ENCODE results near the gene DIP2C. TPM values are rescaled to one million over a fixed set of nuclear protein-coding genes. Genes with fewer than 3 reads are reported as not detected.
"Not testable (repeated sequence)": the region's sequence is repeated elsewhere in the genome, so short reads cannot be mapped to it uniquely, and the experiment has no call there.

Gene DIP2C
- total RNA-seq, 2 donors from 2014 or later, result 12.3 to 41.8 TPM

DNA sequence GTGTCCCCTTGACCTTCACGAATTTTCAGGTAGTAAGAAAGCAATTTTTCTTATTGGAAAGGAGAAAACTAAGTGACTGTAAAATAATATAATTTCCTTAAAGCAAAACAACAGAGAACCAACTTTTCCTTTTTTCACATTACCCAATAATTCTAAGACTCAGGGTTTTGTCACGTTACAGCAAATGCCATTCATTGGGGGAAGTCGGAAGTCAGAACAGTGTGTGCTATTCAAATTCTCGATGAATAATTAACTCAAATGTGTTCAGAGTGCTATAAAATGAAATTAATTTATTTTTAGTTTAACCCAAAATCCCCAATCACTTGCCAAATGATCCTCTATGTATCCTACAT is 40.0 kb downstream of the DIP2C start:
- intact Hi-C loops (cut with DNase I), result no loop called here
- no peak for DNase-seq (ENCODE audit: low spot score)
- H3K36me3 ChIP-seq, result no peaks in the 10 kb centered on the region
- WGBS, result 68% methylated on average over 4 of the region's 4 CpGs
- H3K27ac ChIP-seq, result peak overlapping the region in 1 of 2 donors; percentile 58
- no peaks in the 10 kb centered on the region for H3K4me1 ChIP-seq (replicated peaks)
- no peaks in the 10 kb centered on the region for H3K9me3 ChIP-seq
- no peak overlapping the region for H3K4me3 ChIP-seq
- H3K27me3 ChIP-seq (replicated peaks; ENCODE audit: insufficient read depth), result no peaks in the 10 kb centered on the region
- TF ChIP-seq CTCF (IDR thresholded peaks at IDR 0.05), result no peak
- no peak for TF ChIP-seq POLR2A (IDR thresholded peaks at IDR 0.05)
- no peak for TF ChIP-seq POLR2AphosphoS5 (IDR thresholded peaks at IDR 0.05)

- H3K9me3 ChIP-seq; DNase-seq (ENCODE audit: low spot score); H3K4me3 ChIP-seq; intact Hi-C loops (cut with DNase I); H3K4me1 ChIP-seq (replicated peaks); H3K27ac ChIP-seq; H3K27me3 ChIP-seq (replicated peaks; ENCODE audit: insufficient read depth); H3K36me3 ChIP-seq: not testable (repeated sequence)
- WGBS, result 93% methylated on average over 15 of the region's 15 CpGs
Observed at GRCh38 chr10:647019-647418, 42.4 kb downstream of the DIP2C start.

- TF ChIP-seq POLR2AphosphoS5 (IDR thresholded peaks at IDR 0.05), result no peak
- no peak for TF ChIP-seq POLR2A (IDR thresholded peaks at IDR 0.05)
- no peak for TF ChIP-seq CTCF (IDR thresholded peaks at IDR 0.05)
- Histone ChIP-seq H3K4me1 (replicated peaks) (no peaks in the 10 kb centered on the region), H3K27me3 (replicated peaks; ENCODE audit: insufficient read depth) (no peaks in the 10 kb centered on the region), H3K27ac (no peak overlapping the region), H3K36me3 (no peaks in the 10 kb centered on the region), H3K9me3 (no peaks in the 10 kb centered on the region), H3K4me3 (no peak overlapping the region)
- intact Hi-C loops (cut with DNase I), result no loop called here
- no peak for DNase-seq (ENCODE audit: low spot score)
- 82% methylated on average over 14 of the region's 14 CpGs for WGBS
Observed at GRCh38 chr10:646118-646524, 43.3 kb downstream of the DIP2C start.

- Histone ChIP-seq H3K9me3 (no peaks in the 10 kb centered on the region), H3K27ac (no peak overlapping the region), H3K4me1 (replicated peaks) (no peaks in the 10 kb centered on the region), H3K36me3 (no peaks in the 10 kb centered on the region), H3K27me3 (replicated peaks; ENCODE audit: insufficient read depth) (no peaks in the 10 kb centered on the region), H3K4me3 (no peak overlapping the region)
- no peak for TF ChIP-seq POLR2A (IDR thresholded peaks at IDR 0.05)
- no peak for TF ChIP-seq CTCF (IDR thresholded peaks at IDR 0.05)
- no peak for TF ChIP-seq POLR2AphosphoS5 (IDR thresholded peaks at IDR 0.05)
- no peak for DNase-seq (ENCODE audit: low spot score)
- 97% methylated on average over 5 of the region's 5 CpGs for WGBS
- intact Hi-C loops (cut with DNase I), result no loop called here
Observed at GRCh38 chr10:644943-645334, 44.5 kb downstream of the DIP2C start.

GRCh38 chr10:644076-644942 is 45.2 kb downstream of the DIP2C start:
- TF ChIP-seq CTCF (IDR thresholded peaks at IDR 0.05) (no peak), POLR2AphosphoS5 (IDR thresholded peaks at IDR 0.05) (no peak), POLR2A (IDR thresholded peaks at IDR 0.05) (no peak)
- DNase-seq (ENCODE audit: low spot score), result no peak
- Histone ChIP-seq H3K27ac (no peak overlapping the region), H3K9me3 (no peaks in the 10 kb centered on the region), H3K27me3 (replicated peaks; ENCODE audit: insufficient read depth) (no peaks in the 10 kb centered on the region), H3K36me3 (no peaks in the 10 kb centered on the region), H3K4me1 (replicated peaks) (no peaks in the 10 kb centered on the region), H3K4me3 (no peak overlapping the region)
- WGBS, result 83% methylated on average over 23 of the region's 23 CpGs
- intact Hi-C loops (cut with DNase I), result no loop called here

Measured in prostate gland (tissue), 2 donors.